HFFc6 (cell line): ENCODE measurements around the gene BTBD17. TPM values are rescaled to one million over a fixed set of nuclear protein-coding genes. Genes with fewer than 3 reads are reported as not detected.

ENCODE experiments used
- DNase-seq: peaks from one replicate; pipeline ENCODE4 v3.0.0-alpha.2; 2018
- H3K27ac Mint-ChIP-seq: 2 replicates; pipeline ENCODE4 v1.8.0; 2020; ENCODE audit warnings: mild to moderate bottlenecking, mixed read lengths
- H3K27me3 Mint-ChIP-seq: 2 replicates; pipeline ENCODE4 v1.8.0; 2021; ENCODE audit warnings: mild to moderate bottlenecking, moderate library complexity, mixed read lengths; ENCODE audit not compliant: insufficient read depth
- H3K36me3 Mint-ChIP-seq: 2 replicates; pipeline ENCODE4 v1.8.0; 2021; ENCODE audit warnings: low read depth, mixed read lengths
- H3K4me1 Mint-ChIP-seq: 2 replicates; pipeline ENCODE4 v1.8.0; 2020; ENCODE audit warnings: low read depth, mixed read lengths
- H3K4me3 Mint-ChIP-seq: 2 replicates; pipeline ENCODE4 v1.8.0; 2020; ENCODE audit warnings: mild to moderate bottlenecking, moderate library complexity, mixed read lengths
- H3K9me3 Mint-ChIP-seq: 2 replicates; pipeline ENCODE4 v1.8.0; 2020; ENCODE audit warnings: mild to moderate bottlenecking, mixed read lengths
- total RNA-seq, 6 experiments: library from RNA; stranded (reverse); fragmentation: NEBNext Ultra II Directional; extraction: Animal tissue kit (Norgen Biotek cat#: 25700); gene quantifications; 2 replicates in 1 of 6; 3 replicates in 5 of 6; pipeline ENCODE4 v1.2.3, GENCODE V29; 2021
- TF ChIP-seq, protein P1 (sequence below): fragments of 200-600 bp; sonication (generic); IDR thresholded peaks from 2 replicates; pipeline ENCODE4 v1.5.0; 2021; ENCODE audit warnings: antibody characterized with exemption, mild to moderate bottlenecking

The BTBD17 gene
- total RNA-seq, 6 experiments from 2014 or later: not detected

DNA sequence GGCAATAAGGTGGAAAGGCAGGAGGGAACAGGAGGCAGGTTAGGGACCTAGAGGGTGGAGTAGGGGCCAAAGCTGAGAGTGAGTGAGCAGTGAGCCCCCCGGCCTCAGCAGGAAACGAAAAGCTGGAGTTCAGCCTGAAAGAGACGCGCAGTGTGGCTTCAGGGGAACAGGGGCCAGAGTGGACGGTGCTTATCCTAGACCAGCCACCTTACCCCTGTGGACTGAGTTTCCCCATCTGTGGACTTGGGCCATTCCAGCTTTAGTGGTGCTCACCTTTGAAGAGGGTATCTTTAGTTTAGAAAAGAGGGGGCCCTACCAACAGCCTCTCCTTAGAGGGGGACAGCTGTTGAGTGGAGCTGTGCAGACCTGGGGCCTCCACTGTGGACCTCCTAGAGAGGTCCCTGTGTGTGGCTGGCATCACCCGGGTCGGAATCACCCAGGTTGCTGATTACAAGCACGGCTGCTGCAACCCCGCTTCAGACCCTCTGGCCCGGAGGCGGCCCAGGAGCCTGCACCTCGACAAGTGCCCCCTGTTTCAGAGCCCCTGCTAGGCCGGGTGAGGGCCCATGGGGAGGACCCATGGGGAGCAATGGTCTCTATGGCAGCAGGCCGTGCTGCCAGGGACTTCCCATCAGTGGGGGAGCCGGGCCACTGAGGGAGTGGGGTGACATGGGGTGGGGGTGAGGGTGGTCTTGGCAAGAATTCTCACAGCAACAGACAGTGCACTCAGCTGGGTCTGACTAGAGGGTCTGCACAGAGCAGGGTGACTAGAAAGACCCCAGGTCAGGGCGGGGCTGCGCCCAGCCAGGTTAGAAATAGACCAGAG is 8.2 kb upstream of the BTBD17 start:
- DNase-seq: no peak
- TF ChIP-seq, protein P1, sequence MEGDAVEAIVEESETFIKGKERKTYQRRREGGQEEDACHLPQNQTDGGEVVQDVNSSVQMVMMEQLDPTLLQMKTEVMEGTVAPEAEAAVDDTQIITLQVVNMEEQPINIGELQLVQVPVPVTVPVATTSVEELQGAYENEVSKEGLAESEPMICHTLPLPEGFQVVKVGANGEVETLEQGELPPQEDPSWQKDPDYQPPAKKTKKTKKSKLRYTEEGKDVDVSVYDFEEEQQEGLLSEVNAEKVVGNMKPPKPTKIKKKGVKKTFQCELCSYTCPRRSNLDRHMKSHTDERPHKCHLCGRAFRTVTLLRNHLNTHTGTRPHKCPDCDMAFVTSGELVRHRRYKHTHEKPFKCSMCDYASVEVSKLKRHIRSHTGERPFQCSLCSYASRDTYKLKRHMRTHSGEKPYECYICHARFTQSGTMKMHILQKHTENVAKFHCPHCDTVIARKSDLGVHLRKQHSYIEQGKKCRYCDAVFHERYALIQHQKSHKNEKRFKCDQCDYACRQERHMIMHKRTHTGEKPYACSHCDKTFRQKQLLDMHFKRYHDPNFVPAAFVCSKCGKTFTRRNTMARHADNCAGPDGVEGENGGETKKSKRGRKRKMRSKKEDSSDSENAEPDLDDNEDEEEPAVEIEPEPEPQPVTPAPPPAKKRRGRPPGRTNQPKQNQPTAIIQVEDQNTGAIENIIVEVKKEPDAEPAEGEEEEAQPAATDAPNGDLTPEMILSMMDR: no peak
- Mint-ChIP-seq H3K9me3 (peaks cover 46% of the 10 kb centered on the region), H3K4me1 (no peaks in the 10 kb centered on the region), H3K27ac (no peak overlapping the region), H3K27me3 (no peaks in the 10 kb centered on the region; the same call in none of the 2 replicates), H3K4me3 (no peak overlapping the region), H3K36me3 (peaks cover 4% of the 10 kb centered on the region; the same call in 1 of the 2 replicates)

DNA sequence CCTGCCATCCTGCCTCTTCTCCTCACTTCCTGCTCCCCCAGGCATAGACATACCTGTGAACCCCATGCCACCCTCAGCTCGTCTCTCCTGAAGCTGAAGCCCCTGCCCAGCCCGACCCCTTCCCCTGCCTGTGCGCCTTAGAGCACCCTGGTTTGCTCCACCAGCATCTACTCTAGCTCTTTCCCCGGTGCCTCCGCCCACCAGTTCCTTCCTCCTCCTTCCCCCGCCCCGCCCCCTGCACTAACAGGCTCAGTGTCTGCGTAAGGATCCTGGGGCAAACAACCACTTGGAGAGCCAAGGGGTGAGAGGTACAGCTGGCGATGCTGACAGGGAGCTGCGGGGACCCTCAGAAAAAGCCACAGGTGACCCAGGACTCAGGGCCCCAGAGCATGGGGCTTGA is 7.6 kb upstream of the BTBD17 start:
- Mint-ChIP-seq H3K4me1 (no peaks in the 10 kb centered on the region), H3K27me3 (no peaks in the 10 kb centered on the region; the same call in none of the 2 replicates), H3K36me3 (peaks cover 4% of the 10 kb centered on the region; the same call in 1 of the 2 replicates), H3K4me3 (no peak overlapping the region), H3K27ac (no peak overlapping the region), H3K9me3 (peaks cover 40% of the 10 kb centered on the region)
- DNase-seq: no peak
- TF ChIP-seq, protein P1: no peak

DNA sequence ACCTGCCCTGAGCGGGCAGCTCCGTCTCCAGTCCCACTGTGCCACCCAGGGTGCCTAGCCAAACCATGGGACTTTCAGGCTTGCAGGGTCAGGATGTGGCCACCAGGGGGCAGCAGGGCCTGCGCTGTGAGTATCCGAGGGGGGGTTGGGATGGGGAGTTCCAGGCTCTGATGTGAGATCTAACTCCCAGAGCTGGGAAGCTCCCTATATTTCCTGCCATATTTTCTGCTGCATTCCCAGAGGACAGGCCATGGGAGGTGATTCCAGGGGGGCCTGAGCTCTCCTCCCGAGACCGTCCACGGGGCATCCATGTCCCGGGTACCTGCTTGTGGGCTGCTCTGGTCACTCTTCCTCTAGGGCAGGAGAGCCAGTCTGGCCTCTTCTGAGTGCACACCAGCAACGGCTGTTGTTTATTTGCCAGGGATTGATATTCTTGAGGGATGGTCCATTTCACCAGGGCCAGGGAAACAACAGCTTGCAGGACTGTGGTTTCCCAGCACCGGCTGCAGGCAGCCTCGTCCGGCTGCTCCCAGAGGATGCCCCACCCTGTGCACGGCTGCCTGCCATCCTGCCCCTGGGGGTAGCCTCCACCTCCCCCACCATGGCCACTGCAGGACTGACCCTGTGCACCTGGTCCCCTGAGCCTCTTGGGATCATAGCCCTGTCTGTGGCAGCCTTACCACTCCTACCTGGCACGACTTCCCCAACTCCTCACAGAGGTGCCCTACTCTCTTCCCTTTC is 6.8 kb upstream of the BTBD17 start:
- Mint-ChIP-seq H3K9me3 (peaks cover 36% of the 10 kb centered on the region), H3K4me1 (no peaks in the 10 kb centered on the region), H3K36me3 (peaks cover 4% of the 10 kb centered on the region; the same call in 1 of the 2 replicates), H3K27me3 (no peaks in the 10 kb centered on the region; the same call in none of the 2 replicates), H3K4me3 (no peak overlapping the region), H3K27ac (no peak overlapping the region)
- TF ChIP-seq, protein P1: peak; percentile 81
- no peak for DNase-seq

DNA sequence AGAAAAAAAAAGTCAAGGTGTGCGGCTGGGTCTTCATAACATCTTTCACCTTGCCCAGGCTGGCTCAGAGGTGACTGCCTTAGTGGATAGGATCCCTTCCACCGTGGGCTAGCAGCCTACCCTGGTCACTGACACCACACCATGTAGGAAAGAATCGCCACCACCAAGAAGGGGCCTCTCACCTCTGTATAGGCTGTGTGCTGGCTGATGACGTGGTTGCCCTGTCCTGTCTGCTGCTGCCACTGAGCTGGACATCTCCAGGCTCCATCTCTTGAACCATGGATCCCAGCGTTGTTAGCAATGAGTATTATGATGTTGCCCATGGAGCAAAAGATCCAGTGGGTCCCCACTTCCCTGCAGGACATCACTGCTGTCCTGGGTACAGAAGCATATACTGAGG is 5.5 kb upstream of the BTBD17 start, which contains the start of gene GPR142:
TSS of gene GPR142 (plus strand) at position 301 of the 400 bp plus-strand sequence. CDS start 2,035 bp downstream, outside the sequence.
- Mint-ChIP-seq H3K27ac (no peak within 1 kb of the TSS), H3K27me3 (no peaks in the 10 kb centered on the region; the same call in none of the 2 replicates), H3K4me1 (no peaks in the 10 kb centered on the region), H3K4me3 (no peak within 1 kb of the TSS), H3K9me3 (peaks cover 25% of the 10 kb centered on the region), H3K36me3 (no peaks in the 10 kb centered on the region)
- no peak for DNase-seq
- TF ChIP-seq, protein P1: no peak

DNA sequence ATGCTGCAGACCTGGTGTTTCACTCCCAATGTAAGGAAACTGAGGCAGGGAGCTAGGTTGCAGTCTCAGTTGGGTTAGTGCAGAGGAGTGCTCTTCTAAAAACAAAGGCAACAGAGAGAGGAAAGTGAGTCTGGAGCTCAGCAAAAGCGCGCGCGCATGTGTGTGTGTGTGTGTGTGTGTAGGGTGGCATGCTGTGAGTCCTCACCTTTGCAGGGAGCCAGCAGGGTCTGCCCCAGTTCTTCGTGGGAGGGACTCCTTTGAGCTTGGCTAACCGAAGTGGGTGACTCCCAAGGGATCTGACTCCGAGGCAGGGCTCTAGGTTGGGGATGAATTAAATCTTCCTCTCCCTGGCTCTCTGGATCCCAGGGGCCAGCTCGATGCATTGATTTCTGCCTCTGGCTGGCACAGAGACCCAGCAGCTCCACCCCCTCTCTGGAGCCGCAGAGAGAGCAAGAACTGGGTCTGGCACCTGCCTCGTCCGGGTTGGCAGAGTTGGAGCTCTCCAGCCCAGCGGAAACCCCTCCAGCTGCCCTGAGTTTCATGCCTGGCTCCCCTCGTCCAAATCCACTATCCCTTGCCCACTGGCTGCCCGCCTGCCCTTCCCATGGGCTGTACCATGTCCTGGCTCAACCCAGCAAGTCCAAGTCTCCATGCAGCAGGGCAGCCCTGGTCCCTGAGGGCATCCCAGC is 1.3 kb upstream of the BTBD17 start:
- Mint-ChIP-seq H3K4me3 (no peak overlapping the region), H3K36me3 (peaks cover 4% of the 10 kb centered on the region; the same call in 1 of the 2 replicates), H3K9me3 (peaks cover 15% of the 10 kb centered on the region), H3K27ac (no peak overlapping the region), H3K4me1 (no peaks in the 10 kb centered on the region), H3K27me3 (no peaks in the 10 kb centered on the region; the same call in 1 of the 2 replicates)
- TF ChIP-seq, protein P1: no peak
- DNase-seq: no peak
